ENCODE measurements around the gene ZXDC. TPM values are rescaled to one million over a fixed set of nuclear protein-coding genes. Genes with fewer than 3 reads are reported as not detected.

ZXDC gene
- total and polyA plus RNA-seq, 2 experiments from 2014 or later = 24.1 to 25.0 TPM

DNA sequence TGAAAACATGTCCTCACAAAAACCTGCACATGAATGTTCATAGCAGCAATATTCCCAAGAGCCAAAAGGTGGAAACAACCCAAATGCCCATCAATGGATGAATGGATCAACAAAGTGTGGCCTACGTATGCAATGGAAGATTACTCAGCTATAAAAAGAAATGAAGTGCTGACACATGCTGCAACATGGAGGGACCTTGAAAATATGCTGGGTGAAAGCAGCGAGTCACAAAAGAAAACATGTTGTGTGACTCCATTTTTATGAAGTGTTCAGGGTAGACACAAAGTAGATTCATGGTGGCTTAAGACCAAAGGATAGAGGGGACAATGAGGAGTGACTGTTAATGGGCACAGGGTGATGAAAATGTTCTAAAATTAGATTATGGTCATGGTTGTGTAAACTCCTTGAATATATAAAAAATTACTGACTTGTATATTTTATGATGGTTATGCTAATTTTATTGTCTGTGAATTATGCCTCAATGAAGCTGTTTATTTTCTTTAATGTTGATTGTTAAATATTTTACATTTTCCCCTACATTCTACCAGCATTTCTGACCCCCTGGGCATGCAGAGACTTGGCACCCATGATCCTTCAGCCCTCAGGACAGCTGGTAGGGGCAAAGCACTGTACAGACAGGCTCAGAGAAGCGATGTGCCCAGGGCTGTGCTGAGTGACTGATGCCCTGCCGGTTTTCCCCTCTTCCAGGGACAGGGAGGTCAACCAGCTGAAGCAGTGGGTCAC lies 43.2 kb downstream of the ZXDC start:
- no peaks in the 10 kb centered on the region for H3K9me2 ChIP-seq (replicated peaks; ENCODE audit: insufficient read depth)
- DNase-seq (ENCODE audit: low spot score) = no peak
- no peaks in the 10 kb centered on the region for H4K20me1 ChIP-seq (ENCODE audit: insufficient read depth, poor library complexity, severe bottlenecking)
- no peak overlapping the region for H3K27ac ChIP-seq
- H3K36me3 ChIP-seq (replicated peaks; ENCODE audit: insufficient read depth, low read depth) = no peaks in the 10 kb centered on the region
- no peaks in the 10 kb centered on the region for H3K27me3 ChIP-seq
- no peak overlapping the region for H3K4me3 ChIP-seq
- no peak overlapping the region for H3K4me2 ChIP-seq
- H3K79me2 ChIP-seq = no peaks in the 10 kb centered on the region
- H3K9me3 ChIP-seq (ENCODE audit: low read depth) = no peaks in the 10 kb centered on the region
- H2AFZ ChIP-seq = no peak overlapping the region
- no peaks in the 10 kb centered on the region for H3K4me1 ChIP-seq (ENCODE audit: insufficient read depth)
- TF ChIP-seq EZH2 (IDR thresholded peaks at IDR 0.05; ENCODE audit: borderline replicate concordance) (no peak), EZH2phosphoT487 (IDR thresholded peaks at IDR 0.05; ENCODE audit: low read depth, severe bottlenecking, unreplicated experiment) (no peak)
- TF ChIP-seq, protein P1, sequence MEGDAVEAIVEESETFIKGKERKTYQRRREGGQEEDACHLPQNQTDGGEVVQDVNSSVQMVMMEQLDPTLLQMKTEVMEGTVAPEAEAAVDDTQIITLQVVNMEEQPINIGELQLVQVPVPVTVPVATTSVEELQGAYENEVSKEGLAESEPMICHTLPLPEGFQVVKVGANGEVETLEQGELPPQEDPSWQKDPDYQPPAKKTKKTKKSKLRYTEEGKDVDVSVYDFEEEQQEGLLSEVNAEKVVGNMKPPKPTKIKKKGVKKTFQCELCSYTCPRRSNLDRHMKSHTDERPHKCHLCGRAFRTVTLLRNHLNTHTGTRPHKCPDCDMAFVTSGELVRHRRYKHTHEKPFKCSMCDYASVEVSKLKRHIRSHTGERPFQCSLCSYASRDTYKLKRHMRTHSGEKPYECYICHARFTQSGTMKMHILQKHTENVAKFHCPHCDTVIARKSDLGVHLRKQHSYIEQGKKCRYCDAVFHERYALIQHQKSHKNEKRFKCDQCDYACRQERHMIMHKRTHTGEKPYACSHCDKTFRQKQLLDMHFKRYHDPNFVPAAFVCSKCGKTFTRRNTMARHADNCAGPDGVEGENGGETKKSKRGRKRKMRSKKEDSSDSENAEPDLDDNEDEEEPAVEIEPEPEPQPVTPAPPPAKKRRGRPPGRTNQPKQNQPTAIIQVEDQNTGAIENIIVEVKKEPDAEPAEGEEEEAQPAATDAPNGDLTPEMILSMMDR (IDR thresholded peaks at IDR 0.05; ENCODE audit: poor library complexity) = no peak
- WGBS (ENCODE audit: low lambda C conversion rate, missing lambda C conversion rate) = 90% methylated on average over 4 of the region's 4 CpGs

GRCh38 chr3:126431103-126431534 lies 44.6 kb downstream of the ZXDC start:
- TF ChIP-seq EZH2phosphoT487 (IDR thresholded peaks at IDR 0.05; ENCODE audit: low read depth, severe bottlenecking, unreplicated experiment) = no peak
- TF ChIP-seq, protein P1 (IDR thresholded peaks at IDR 0.05; ENCODE audit: poor library complexity) = no peak
- no peak for TF ChIP-seq EZH2 (IDR thresholded peaks at IDR 0.05; ENCODE audit: borderline replicate concordance)
- H4K20me1 ChIP-seq (ENCODE audit: insufficient read depth, poor library complexity, severe bottlenecking) = no peaks in the 10 kb centered on the region
- WGBS (ENCODE audit: low lambda C conversion rate, missing lambda C conversion rate) = 94% methylated on average over 1 of the region's 1 CpG
- H3K9me2 ChIP-seq (replicated peaks; ENCODE audit: insufficient read depth) = no peaks in the 10 kb centered on the region
- H2AFZ ChIP-seq = no peak overlapping the region
- no peak overlapping the region for H3K4me2 ChIP-seq
- H3K79me2 ChIP-seq = no peaks in the 10 kb centered on the region
- no peak overlapping the region for H3K27ac ChIP-seq
- no peaks in the 10 kb centered on the region for H3K9me3 ChIP-seq (ENCODE audit: low read depth)
- no peaks in the 10 kb centered on the region for H3K36me3 ChIP-seq (replicated peaks; ENCODE audit: insufficient read depth, low read depth)
- no peak overlapping the region for H3K4me3 ChIP-seq
- H3K27me3 ChIP-seq = no peaks in the 10 kb centered on the region
- no peaks in the 10 kb centered on the region for H3K4me1 ChIP-seq (ENCODE audit: insufficient read depth)
- no peak for DNase-seq (ENCODE audit: low spot score)

- Histone ChIP-seq H3K36me3 (replicated peaks; ENCODE audit: insufficient read depth, low read depth) (no peaks in the 10 kb centered on the region), H2AFZ (no peak overlapping the region), H3K79me2 (no peaks in the 10 kb centered on the region), H3K9me2 (replicated peaks; ENCODE audit: insufficient read depth) (no peaks in the 10 kb centered on the region), H3K4me2 (no peak overlapping the region), H4K20me1 (ENCODE audit: insufficient read depth, poor library complexity, severe bottlenecking) (no peaks in the 10 kb centered on the region), H3K4me1 (ENCODE audit: insufficient read depth) (no peaks in the 10 kb centered on the region), H3K27me3 (no peaks in the 10 kb centered on the region), H3K27ac (no peak overlapping the region), H3K4me3 (no peak overlapping the region), H3K9me3 (ENCODE audit: low read depth) (no peaks in the 10 kb centered on the region)
- DNase-seq (ENCODE audit: low spot score) = no peak
- no peak for TF ChIP-seq EZH2 (IDR thresholded peaks at IDR 0.05; ENCODE audit: borderline replicate concordance)
- WGBS (ENCODE audit: low lambda C conversion rate, missing lambda C conversion rate) = 87% methylated on average over 3 of the region's 3 CpGs
Measured at GRCh38 chr3:126424751-126425150, 50.9 kb downstream of the ZXDC start.

GRCh38 chr3:126424039-126424717 lies 51.5 kb downstream of the ZXDC start:
- Histone ChIP-seq H3K4me2 (no peak overlapping the region), H3K4me3 (no peak overlapping the region), H3K9me3 (ENCODE audit: low read depth) (no peaks in the 10 kb centered on the region), H3K27me3 (no peaks in the 10 kb centered on the region), H2AFZ (no peak overlapping the region), H3K27ac (no peak overlapping the region), H3K79me2 (no peaks in the 10 kb centered on the region), H3K36me3 (replicated peaks; ENCODE audit: insufficient read depth, low read depth) (no peaks in the 10 kb centered on the region), H3K4me1 (ENCODE audit: insufficient read depth) (no peaks in the 10 kb centered on the region), H3K9me2 (replicated peaks; ENCODE audit: insufficient read depth) (no peaks in the 10 kb centered on the region), H4K20me1 (ENCODE audit: insufficient read depth, poor library complexity, severe bottlenecking) (no peaks in the 10 kb centered on the region)
- WGBS (ENCODE audit: low lambda C conversion rate, missing lambda C conversion rate) = 94% methylated on average over 10 of the region's 10 CpGs
- TF ChIP-seq EZH2 (IDR thresholded peaks at IDR 0.05; ENCODE audit: borderline replicate concordance) = no peak
- TF ChIP-seq, protein P1 (IDR thresholded peaks at IDR 0.05; ENCODE audit: poor library complexity) = no peak
- no peak for TF ChIP-seq EZH2phosphoT487 (IDR thresholded peaks at IDR 0.05; ENCODE audit: low read depth, severe bottlenecking, unreplicated experiment)
- DNase-seq (ENCODE audit: low spot score) = no peak
